ENCODE results near the gene RGP1.

RGP1 gene

GRCh38 chr9:35771943-35772342 is 22.9 kb downstream of the RGP1 start:
- H4K20me1 ChIP-seq (ENCODE audit: insufficient read depth, low read length), result no peaks in the 10 kb centered on the region
- no peak overlapping the region for H3K4me2 ChIP-seq (ENCODE audit: low read depth, low read length)
- H3F3A ChIP-seq (ENCODE audit: insufficient read depth, low read length), result no peaks in the 10 kb centered on the region
- no peak overlapping the region for H3K4me3 ChIP-seq (ENCODE audit: low read length)
- peaks cover 12% of the 10 kb centered on the region; the same call in 1 of the 2 replicates for H3K79me2 ChIP-seq (ENCODE audit: low read length)
- no peak overlapping the region for H2AFZ ChIP-seq (ENCODE audit: low read length)
- H3K9me3 ChIP-seq (replicated peaks; ENCODE audit: insufficient read depth, low read length), result no peaks in the 10 kb centered on the region
- no peak overlapping the region for H3K9ac ChIP-seq (ENCODE audit: low read length)
- DNase-seq, result no peak
- H3K9me2 ChIP-seq (replicated peaks; ENCODE audit: insufficient read depth, low read length), result no peaks in the 10 kb centered on the region
- no peak overlapping the region for H3K27ac ChIP-seq (ENCODE audit: low read length)
- H3K4me1 ChIP-seq (ENCODE audit: low read length), result no peaks in the 10 kb centered on the region
- TF ChIP-seq EZH2 (optimal IDR thresholded peaks at IDR 0.05; ENCODE audit: low read depth, low read length) (no peak), CTCF (IDR thresholded peaks at IDR 0.05; ENCODE audit: low read length) (no peak), EZH2phosphoT487 (IDR thresholded peaks at IDR 0.05; ENCODE audit: low read length) (no peak)
- H3K27me3 ChIP-seq (replicated peaks; ENCODE audit: insufficient read depth, low read length), result no peaks in the 10 kb centered on the region
- no peaks in the 10 kb centered on the region for H3K36me3 ChIP-seq (replicated peaks; ENCODE audit: insufficient read depth, low read length)

- no peaks in the 10 kb centered on the region for H3K9me2 ChIP-seq (replicated peaks; ENCODE audit: insufficient read depth, low read length)
- DNase-seq, result no peak
- H3K36me3 ChIP-seq (replicated peaks; ENCODE audit: insufficient read depth, low read length), result no peaks in the 10 kb centered on the region
- H3K4me1 ChIP-seq (ENCODE audit: low read length), result no peaks in the 10 kb centered on the region
- no peaks in the 10 kb centered on the region for H4K20me1 ChIP-seq (ENCODE audit: insufficient read depth, low read length)
- H3K79me2 ChIP-seq (ENCODE audit: low read length), result no peaks in the 10 kb centered on the region
- H3K27me3 ChIP-seq (replicated peaks; ENCODE audit: insufficient read depth, low read length), result no peaks in the 10 kb centered on the region
- H2AFZ ChIP-seq (ENCODE audit: low read length), result no peak overlapping the region
- H3F3A ChIP-seq (ENCODE audit: insufficient read depth, low read length), result no peaks in the 10 kb centered on the region
- no peaks in the 10 kb centered on the region for H3K9me3 ChIP-seq (replicated peaks; ENCODE audit: insufficient read depth, low read length)
- H3K4me3 ChIP-seq (ENCODE audit: low read length), result no peak overlapping the region
- no peak overlapping the region for H3K9ac ChIP-seq (ENCODE audit: low read length)
- TF ChIP-seq CTCF (IDR thresholded peaks at IDR 0.05; ENCODE audit: low read length) (no peak), EZH2 (optimal IDR thresholded peaks at IDR 0.05; ENCODE audit: low read depth, low read length) (no peak), EZH2phosphoT487 (IDR thresholded peaks at IDR 0.05; ENCODE audit: low read length) (no peak)
- H3K4me2 ChIP-seq (ENCODE audit: low read depth, low read length), result no peak overlapping the region
- no peak overlapping the region for H3K27ac ChIP-seq (ENCODE audit: low read length)
Observed at GRCh38 chr9:35774907-35775635, 26.0 kb downstream of the RGP1 start.

- H3K4me1 ChIP-seq (ENCODE audit: low read length), result no peaks in the 10 kb centered on the region
- H3K36me3 ChIP-seq (replicated peaks; ENCODE audit: insufficient read depth, low read length), result no peaks in the 10 kb centered on the region
- no peaks in the 10 kb centered on the region for H4K20me1 ChIP-seq (ENCODE audit: insufficient read depth, low read length)
- H3K9me3 ChIP-seq (replicated peaks; ENCODE audit: insufficient read depth, low read length), result no peaks in the 10 kb centered on the region
- TF ChIP-seq CTCF (IDR thresholded peaks at IDR 0.05; ENCODE audit: low read length), result no peak
- no peak for TF ChIP-seq EZH2phosphoT487 (IDR thresholded peaks at IDR 0.05; ENCODE audit: low read length)
- TF ChIP-seq EZH2 (optimal IDR thresholded peaks at IDR 0.05; ENCODE audit: low read depth, low read length), result no peak
- no peak overlapping the region for H3K9ac ChIP-seq (ENCODE audit: low read length)
- no peak for DNase-seq
- H2AFZ ChIP-seq (ENCODE audit: low read length), result no peak overlapping the region
- H3F3A ChIP-seq (ENCODE audit: insufficient read depth, low read length), result no peaks in the 10 kb centered on the region
- no peak overlapping the region for H3K4me3 ChIP-seq (ENCODE audit: low read length)
- H3K9me2 ChIP-seq (replicated peaks; ENCODE audit: insufficient read depth, low read length), result no peaks in the 10 kb centered on the region
- no peaks in the 10 kb centered on the region for H3K79me2 ChIP-seq (ENCODE audit: low read length)
- no peak overlapping the region for H3K27ac ChIP-seq (ENCODE audit: low read length)
- no peaks in the 10 kb centered on the region for H3K27me3 ChIP-seq (replicated peaks; ENCODE audit: insufficient read depth, low read length)
- H3K4me2 ChIP-seq (ENCODE audit: low read depth, low read length), result no peak overlapping the region
Observed at GRCh38 chr9:35776018-35776417, 26.9 kb downstream of the RGP1 start.
